SU-DHL-6 (cell line): ENCODE data around the gene TMEM9B.

Experiments
- CTCF ChIP-seq: fragments of 200-600 bp; sonication (generic); IDR thresholded peaks from one replicate; pipeline ENCODE4 v1.5.1; 2017; ENCODE audit warnings: antibody characterized with exemption, mild to moderate bottlenecking, low read length, moderate library complexity; ENCODE audit not compliant: insufficient read depth, poor library complexity, severe bottlenecking
- EZH2phosphoT487 ChIP-seq: fragments of 200-600 bp; sonication (generic), shearing (Covaris generic); conservative IDR thresholded peaks from 2 replicates; pipeline ENCODE4 v1.6.1; 2018; ENCODE audit warnings: mild to moderate bottlenecking, antibody characterized with exemption, low read length, moderate library complexity, mixed read lengths

GRCh38 chr11:8932564-8933180 lies 31.6 kb downstream of the TMEM9B start, which contains the start of gene C11orf16:
- TF ChIP-seq CTCF (no peak), EZH2phosphoT487 (no peak)
